GM15510 (cell line): ENCODE measurements around the gene MAGI1.

Experiments used
- POLR2A ChIP-seq: IDR thresholded peaks from 3 replicates; pipeline ENCODE4 v1.6.1; 2011; ENCODE audit warnings: borderline replicate concordance; ENCODE audit not compliant: insufficient read length; ENCODE audit errors: extremely low read depth

The MAGI1 gene

GRCh38 chr3:65807225-65807624 lies 231.5 kb downstream of the MAGI1 start:
- no peak for TF ChIP-seq POLR2A

GRCh38 chr3:65806600-65806999 lies 232.1 kb downstream of the MAGI1 start:
- TF ChIP-seq POLR2A, result no peak

GRCh38 chr3:65796676-65797075 lies 242.0 kb downstream of the MAGI1 start:
- no peak for TF ChIP-seq POLR2A

GRCh38 chr3:65795166-65795565 lies 243.6 kb downstream of the MAGI1 start:
- no peak for TF ChIP-seq POLR2A

GRCh38 chr3:65793495-65794200 lies 245.1 kb downstream of the MAGI1 start:
- no peak for TF ChIP-seq POLR2A

- no peak for TF ChIP-seq POLR2A
These were observed 250.3 kb downstream of the MAGI1 start for GRCh38 chr3:65788461-65788860.

GRCh38 chr3:65787827-65788226 lies 250.9 kb downstream of the MAGI1 start:
- no peak for TF ChIP-seq POLR2A

- no peak for TF ChIP-seq POLR2A
These were observed 251.4 kb downstream of the MAGI1 start for GRCh38 chr3:65787340-65787739.

GRCh38 chr3:65786890-65787289 lies 251.8 kb downstream of the MAGI1 start:
- TF ChIP-seq POLR2A, result no peak

GRCh38 chr3:65785065-65785645 lies 253.6 kb downstream of the MAGI1 start:
- TF ChIP-seq POLR2A, result no peak

GRCh38 chr3:65783117-65783516 lies 255.6 kb downstream of the MAGI1 start:
- TF ChIP-seq POLR2A, result no peak

GRCh38 chr3:65781594-65781993 lies 257.1 kb downstream of the MAGI1 start:
- no peak for TF ChIP-seq POLR2A

GRCh38 chr3:65779390-65779789 lies 259.3 kb downstream of the MAGI1 start:
- TF ChIP-seq POLR2A, result no peak

- no peak for TF ChIP-seq POLR2A
These were observed 259.8 kb downstream of the MAGI1 start for GRCh38 chr3:65778968-65779367.

GRCh38 chr3:65777050-65777449 lies 261.7 kb downstream of the MAGI1 start:
- no peak for TF ChIP-seq POLR2A

- no peak for TF ChIP-seq POLR2A
These were observed 262.2 kb downstream of the MAGI1 start for GRCh38 chr3:65776494-65776893.
